ENCODE measurements around the gene GABPB1.

- TF ChIP-seq CTCF (IDR thresholded peaks at IDR 0.05) = no peak
- TF ChIP-seq POLR2A (IDR thresholded peaks at IDR 0.05) = no peak
Measured at GRCh38 chr15:50257332-50257731, 97.7 kb downstream of the GABPB1 start.
